GM23338 (cell line): ENCODE data around the gene CENPT.

Experiments
- CREB1 ChIP-seq: fragments of 250-450 bp; sonication (Bioruptor Pico); IDR thresholded peaks from 2 replicates; pipeline ENCODE4 v1.5.0; 2020; ENCODE audit warnings: low read depth, mild to moderate bottlenecking, moderate library complexity
- CTCF ChIP-seq, 2 experiments: fragments of 200-600 bp in 1 of 2; sonication (generic) in 1 of 2; conservative IDR thresholded peaks; 2 replicates each; pipeline versions ENCODE4 v1.5.1 to v1.6.1; 2016 to 2017; ENCODE audit warnings: antibody characterized with exemption in 2 of 2, low read depth in 2 of 2, mild to moderate bottlenecking in 2 of 2, moderate library complexity in 1 of 2
- EZH2 ChIP-seq: fragments of 200-600 bp; sonication (generic); IDR thresholded peaks from one replicate; pipeline ENCODE4 v1.8.0; 2017; ENCODE audit warnings: antibody characterized with exemption, mild to moderate bottlenecking, low read depth; ENCODE audit not compliant: unreplicated experiment
- EZH2phosphoT487 ChIP-seq: fragments of 200-600 bp; sonication (generic); IDR thresholded peaks from one replicate; pipeline ENCODE4 v1.8.1; 2018; ENCODE audit warnings: antibody characterized with exemption; ENCODE audit not compliant: unreplicated experiment
- JUNB ChIP-seq: IDR thresholded peaks from one replicate; pipeline ENCODE4 v1.6.1; 2016; ENCODE audit warnings: antibody characterized with exemption; ENCODE audit not compliant: unreplicated experiment
- POLR2AphosphoS5 ChIP-seq: IDR thresholded peaks from 2 replicates; pipeline ENCODE4 v1.6.1; 2016; ENCODE audit warnings: antibody characterized with exemption, low read depth
- ZNF114 ChIP-seq: fragments of 250-450 bp; sonication (Bioruptor Pico); IDR thresholded peaks from 2 replicates; pipeline ENCODE4 v1.5.0; 2020; ENCODE audit warnings: mild to moderate bottlenecking, moderate library complexity

- TF ChIP-seq ZNF114 (CRISPR knock-in tag): no peak
- no peak for TF ChIP-seq CTCF (conservative IDR thresholded peaks at IDR 0.05; ENCODE audit: low read depth in 2 of 2)
- no peak for TF ChIP-seq EZH2
- TF ChIP-seq EZH2phosphoT487: no peak
- TF ChIP-seq CREB1: no peak
- no peak for TF ChIP-seq POLR2AphosphoS5
- TF ChIP-seq JUNB: no peak
These were observed 51.3 kb downstream of the CENPT start for GRCh38 chr16:67796099-67796718.
